Testis (tissue), 2 donors: ENCODE results near the gene TMUB1.

Source experiments
- POLR2A ChIP-seq: fragments of 450-650 bp; IDR thresholded peaks from one replicate; pipeline ENCODE4 v1.6.1; 2017; ENCODE audit warnings: antibody characterized with exemption, mild to moderate bottlenecking, moderate library complexity
- TF ChIP-seq, protein P1 (sequence below), 3 experiments: fragments of 450-650 bp in 2 of 3; fragments of 200-600 bp in 1 of 3; sonication (generic) in 1 of 3; IDR thresholded peaks; one replicate each; pipeline ENCODE4 v1.5.1; 2016 to 2019; ENCODE audit warnings: antibody characterized with exemption in 3 of 3, mild to moderate bottlenecking in 2 of 3, moderate library complexity in 1 of 3

- TF ChIP-seq, protein P1, sequence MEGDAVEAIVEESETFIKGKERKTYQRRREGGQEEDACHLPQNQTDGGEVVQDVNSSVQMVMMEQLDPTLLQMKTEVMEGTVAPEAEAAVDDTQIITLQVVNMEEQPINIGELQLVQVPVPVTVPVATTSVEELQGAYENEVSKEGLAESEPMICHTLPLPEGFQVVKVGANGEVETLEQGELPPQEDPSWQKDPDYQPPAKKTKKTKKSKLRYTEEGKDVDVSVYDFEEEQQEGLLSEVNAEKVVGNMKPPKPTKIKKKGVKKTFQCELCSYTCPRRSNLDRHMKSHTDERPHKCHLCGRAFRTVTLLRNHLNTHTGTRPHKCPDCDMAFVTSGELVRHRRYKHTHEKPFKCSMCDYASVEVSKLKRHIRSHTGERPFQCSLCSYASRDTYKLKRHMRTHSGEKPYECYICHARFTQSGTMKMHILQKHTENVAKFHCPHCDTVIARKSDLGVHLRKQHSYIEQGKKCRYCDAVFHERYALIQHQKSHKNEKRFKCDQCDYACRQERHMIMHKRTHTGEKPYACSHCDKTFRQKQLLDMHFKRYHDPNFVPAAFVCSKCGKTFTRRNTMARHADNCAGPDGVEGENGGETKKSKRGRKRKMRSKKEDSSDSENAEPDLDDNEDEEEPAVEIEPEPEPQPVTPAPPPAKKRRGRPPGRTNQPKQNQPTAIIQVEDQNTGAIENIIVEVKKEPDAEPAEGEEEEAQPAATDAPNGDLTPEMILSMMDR (IDR thresholded peaks at IDR 0.05), result no peak
- no peak for TF ChIP-seq POLR2A
Observed at GRCh38 chr7:151094675-151095074, 11.4 kb upstream of the TMUB1 start.
